ENCODE data around the gene CCNQ.

Gene CCNQ

GRCh38 chrX:153588021-153588781 is 10.7 kb downstream of the CCNQ start:
- TF ChIP-seq CTCF (IDR thresholded peaks at IDR 0.05): no peak
- Histone ChIP-seq H3K27me3 (ENCODE audit: control insufficient read depth, insufficient read depth, low read length) (no peaks in the 10 kb centered on the region), H3K4me3 (ENCODE audit: low read depth, low read length) (no peak overlapping the region), H3K4me2 (ENCODE audit: low read length) (no peak overlapping the region), H2AFZ (no peak overlapping the region), H3K36me3 (ENCODE audit: control insufficient read depth, insufficient read depth, low read length) (no peaks in the 10 kb centered on the region), H3K9me3 (ENCODE audit: control insufficient read depth, low read length) (no peaks in the 10 kb centered on the region), H3K4me1 (no peaks in the 10 kb centered on the region), H3K27ac (no peak overlapping the region), H3K9ac (no peak overlapping the region), H3K79me2 (no peaks in the 10 kb centered on the region)

GRCh38 chrX:153587342-153587741 is 11.6 kb downstream of the CCNQ start:
- Histone ChIP-seq H3K9me3 (ENCODE audit: control insufficient read depth, low read length) (no peaks in the 10 kb centered on the region), H2AFZ (no peak overlapping the region), H3K4me2 (ENCODE audit: low read length) (no peak overlapping the region), H3K9ac (no peak overlapping the region), H3K36me3 (ENCODE audit: control insufficient read depth, insufficient read depth, low read length) (no peaks in the 10 kb centered on the region), H3K27me3 (ENCODE audit: control insufficient read depth, insufficient read depth, low read length) (no peaks in the 10 kb centered on the region), H3K4me1 (no peaks in the 10 kb centered on the region), H3K27ac (no peak overlapping the region), H3K4me3 (ENCODE audit: low read depth, low read length) (no peak overlapping the region), H3K79me2 (no peaks in the 10 kb centered on the region)
- no peak for TF ChIP-seq CTCF (IDR thresholded peaks at IDR 0.05)

- TF ChIP-seq CTCF (IDR thresholded peaks at IDR 0.05): no peak
- no peaks in the 10 kb centered on the region for H3K36me3 ChIP-seq (ENCODE audit: control insufficient read depth, insufficient read depth, low read length)
- no peak overlapping the region for H2AFZ ChIP-seq
- no peaks in the 10 kb centered on the region for H3K9me3 ChIP-seq (ENCODE audit: control insufficient read depth, low read length)
- H3K27ac ChIP-seq: no peak overlapping the region
- no peaks in the 10 kb centered on the region for H3K27me3 ChIP-seq (ENCODE audit: control insufficient read depth, insufficient read depth, low read length)
- H3K4me3 ChIP-seq (ENCODE audit: low read depth, low read length): no peak overlapping the region
- H3K9ac ChIP-seq: no peak overlapping the region
- H3K4me2 ChIP-seq (ENCODE audit: low read length): no peak overlapping the region
- no peaks in the 10 kb centered on the region for H3K4me1 ChIP-seq
- no peaks in the 10 kb centered on the region for H3K79me2 ChIP-seq
Measured at GRCh38 chrX:153585827-153586226, 13.1 kb downstream of the CCNQ start.

- Histone ChIP-seq H3K36me3 (ENCODE audit: control insufficient read depth, insufficient read depth, low read length) (no peaks in the 10 kb centered on the region), H3K4me3 (ENCODE audit: low read depth, low read length) (no peak overlapping the region), H3K79me2 (no peaks in the 10 kb centered on the region), H3K27me3 (ENCODE audit: control insufficient read depth, insufficient read depth, low read length) (no peaks in the 10 kb centered on the region), H3K4me1 (no peaks in the 10 kb centered on the region), H3K4me2 (ENCODE audit: low read length) (no peak overlapping the region), H3K27ac (no peak overlapping the region), H3K9ac (no peak overlapping the region), H2AFZ (no peak overlapping the region), H3K9me3 (ENCODE audit: control insufficient read depth, low read length) (no peaks in the 10 kb centered on the region)
- no peak for TF ChIP-seq CTCF (IDR thresholded peaks at IDR 0.05)
Measured at GRCh38 chrX:153583433-153583832, 15.5 kb downstream of the CCNQ start.

- no peaks in the 10 kb centered on the region for H3K79me2 ChIP-seq
- no peak overlapping the region for H3K4me2 ChIP-seq (ENCODE audit: low read length)
- H3K4me1 ChIP-seq: no peaks in the 10 kb centered on the region
- no peak overlapping the region for H2AFZ ChIP-seq
- no peaks in the 10 kb centered on the region for H3K27me3 ChIP-seq (ENCODE audit: control insufficient read depth, insufficient read depth, low read length)
- H3K4me3 ChIP-seq (ENCODE audit: low read depth, low read length): no peak overlapping the region
- TF ChIP-seq CTCF (IDR thresholded peaks at IDR 0.05): no peak
- no peaks in the 10 kb centered on the region for H3K36me3 ChIP-seq (ENCODE audit: control insufficient read depth, insufficient read depth, low read length)
- H3K9ac ChIP-seq: no peak overlapping the region
- H3K9me3 ChIP-seq (ENCODE audit: control insufficient read depth, low read length): no peaks in the 10 kb centered on the region
- no peak overlapping the region for H3K27ac ChIP-seq
Measured at GRCh38 chrX:153582896-153583295, 16.0 kb downstream of the CCNQ start.
